HepG2 (cell line): Measurements from ENCODE around the gene CDC34. TPM values are rescaled to one million over a fixed set of nuclear protein-coding genes. Genes with fewer than 3 reads are reported as not detected.

Experiments used
- ATAC-seq: fragments of 200-7000 bp; cut with Tn5 transposase; 3 replicates; pipeline ENCODE4 v1.9.1; 2020; ENCODE audit warnings: mild to moderate bottlenecking, moderate library complexity
- BruUV-seq: library from RNA; stranded (reverse); fragments of 400-500 nt; replicated peaks from 2 replicates; lab custom pipeline; 2021; lab: Mats Ljungman, UMichigan
- CTCF ChIA-PET: fragments of 300-600 bp; formaldehyde crosslinking; extraction: SDS; loops from one replicate; lab custom pipeline; 2021; ENCODE audit warnings: low total read pairs, inconsistent platforms, low intra/inter-chr PET ratio; lab: Yijun Ruan, JAX
- POLR2A ChIA-PET: fragments of 350-600 bp; sonication (Branson Sonifier 250); formaldehyde crosslinking; loops from one replicate; lab custom pipeline; 2020; ENCODE audit warnings: antibody characterized with exemption, inconsistent platforms; lab: Yijun Ruan, JAX
- DNase-seq: peaks from one replicate; pipeline ENCODE4 v3.0.0-alpha.2; 2015; ENCODE audit warnings: low spot score
- FAIRE-seq: peaks from 3 replicates; lab custom pipeline; 2011; peaks lifted over from hg19 to GRCh38; lab: Jason Lieb, UNC
- H2AFZ ChIP-seq: one replicate; pipeline ENCODE4 v1.6.1; 2011; ENCODE audit warnings: low read length, inconsistent platforms
- H3K27ac ChIP-seq: fragments of 300-600 bp; 3 replicates; pipeline ENCODE4 v1.8.0; 2011; ENCODE audit warnings: mixed run types, mild to moderate bottlenecking, mixed read lengths, low read length, inconsistent platforms; ENCODE audit not compliant: insufficient read depth; ENCODE audit errors: extremely low read length
- H3K27me3 ChIP-seq, 2 experiments: fragments of 200-600 bp in 1 of 2; 2 replicates in 1 of 2; 3 replicates in 1 of 2; pipeline versions ENCODE4 v1.6.0 to v1.8.0; 2011; ENCODE audit warnings: low read length in 2 of 2, mild to moderate bottlenecking in 2 of 2, moderate library complexity in 2 of 2, inconsistent platforms in 1 of 2; ENCODE audit not compliant: insufficient read depth in 2 of 2, control insufficient read depth in 1 of 2
- H3K36me3 ChIP-seq, 2 experiments: fragments of 200-600 bp in 1 of 2; replicated peaks in 1 of 2; 2 replicates in 1 of 2; 3 replicates in 1 of 2; pipeline versions ENCODE4 v1.5.1 to v1.8.0; 2011; ENCODE audit warnings: low read length in 2 of 2, inconsistent platforms in 1 of 2; ENCODE audit not compliant: insufficient read depth in 2 of 2, control insufficient read depth in 1 of 2
- H3K4me1 ChIP-seq: 2 replicates; pipeline ENCODE4 v1.5.1; 2012; ENCODE audit warnings: low read length, inconsistent platforms; ENCODE audit not compliant: insufficient read depth
- H3K4me2 ChIP-seq: 2 replicates; pipeline ENCODE4 v1.6.0; 2011; ENCODE audit warnings: low read depth, low read length, inconsistent platforms
- H3K4me3 ChIP-seq, 3 experiments: fragments of 200-600 bp in 1 of 3; sonication (generic), shearing (Covaris generic) in 1 of 3; replicated peaks in 1 of 3; 2 replicates each; pipeline ENCODE4 v1.5.1; 2011 to 2016; ENCODE audit warnings: low read length in 3 of 3, inconsistent platforms in 2 of 3, low read depth in 2 of 3, mild to moderate bottlenecking in 2 of 3, control low read depth in 1 of 3, mixed read lengths in 1 of 3; ENCODE audit not compliant: insufficient read depth in 1 of 3
- H3K79me2 ChIP-seq: one replicate; pipeline ENCODE4 v1.6.1; 2011; ENCODE audit warnings: low read length, inconsistent platforms; ENCODE audit not compliant: insufficient read depth
- H3K9ac ChIP-seq: 2 replicates; pipeline ENCODE4 v1.6.0; 2011; ENCODE audit warnings: mild to moderate bottlenecking, low read depth, low read length, inconsistent platforms; ENCODE audit not compliant: insufficient read depth
- H3K9me3 ChIP-seq: 2 replicates; pipeline ENCODE4 v1.5.1; 2012; ENCODE audit warnings: mild to moderate bottlenecking, low read length
- H4K20me1 ChIP-seq: 2 replicates; pipeline ENCODE4 v1.6.0; 2011; ENCODE audit warnings: inconsistent platforms, mild to moderate bottlenecking, low read length, moderate library complexity; ENCODE audit not compliant: insufficient read depth
- ATF7-NPFF ChIP-seq: sonication (generic); formaldehyde crosslinking; IDR thresholded peaks from 2 replicates; pipeline ENCODE4 v1.8.1; 2023; ENCODE audit warnings: mild to moderate bottlenecking, low read depth, missing genetic modification reagents, moderate library complexity
- ERF ChIP-seq: IDR thresholded peaks from 2 replicates; pipeline ENCODE4 v1.6.1; 2018; ENCODE audit warnings: missing biosample characterization, missing genetic modification reagents
- GPBP1L1 ChIP-seq: sonication (generic); formaldehyde crosslinking; IDR thresholded peaks from 2 replicates; pipeline ENCODE4 v1.5.0; 2020; ENCODE audit warnings: mild to moderate bottlenecking, missing genetic modification reagents
- HMGA1 ChIP-seq: sonication (generic); formaldehyde crosslinking; conservative IDR thresholded peaks from 2 replicates; pipeline ENCODE4 v1.4.0; 2020; ENCODE audit warnings: missing genetic modification reagents
- KDM1A ChIP-seq: IDR thresholded peaks from 2 replicates; pipeline ENCODE4 v1.6.1; 2016; ENCODE audit warnings: missing compliant biosample characterization
- KLF9 ChIP-seq: IDR thresholded peaks from 2 replicates; pipeline ENCODE4 v1.6.1; 2016; ENCODE audit warnings: low read depth
- MAFF ChIP-seq: IDR thresholded peaks from 2 replicates; pipeline ENCODE4 v1.6.1; 2011; ENCODE audit warnings: low read depth, low read length, improper control_type of control experiment
- RNF2 ChIP-seq: fragments of 450-650 bp; conservative IDR thresholded peaks from 2 replicates; pipeline ENCODE4 v1.6.1; 2016; ENCODE audit warnings: low read depth
- TBL1XR1 ChIP-seq: fragments of 150-350 bp; IDR thresholded peaks from 2 replicates; pipeline ENCODE4 v1.6.1; 2014; ENCODE audit warnings: borderline replicate concordance, low read length; ENCODE audit not compliant: partially characterized antibody
- TGIF2 ChIP-seq: IDR thresholded peaks from 2 replicates; pipeline ENCODE4 v1.6.1; 2016; ENCODE audit warnings: control low read depth, missing compliant biosample characterization
- ZBTB14 ChIP-seq: sonication (generic); formaldehyde crosslinking; IDR thresholded peaks from 2 replicates; pipeline ENCODE4 v1.4.0; 2020; ENCODE audit warnings: missing genetic modification reagents
- ZBTB2 ChIP-seq: sonication (generic); formaldehyde crosslinking; IDR thresholded peaks from 2 replicates; pipeline ENCODE4 v1.8.0; 2022; ENCODE audit warnings: low read depth, missing genetic modification reagents
- ZFX ChIP-seq: sonication (generic); formaldehyde crosslinking; IDR thresholded peaks from 2 replicates; pipeline ENCODE4 v1.4.0; 2020; ENCODE audit warnings: mild to moderate bottlenecking, low read depth, missing genetic modification reagents, moderate library complexity
- ZKSCAN5 ChIP-seq: sonication (generic); formaldehyde crosslinking; IDR thresholded peaks from 2 replicates; pipeline ENCODE4 v1.5.1; 2020; ENCODE audit warnings: mild to moderate bottlenecking, missing genetic modification reagents
- ZNF230 ChIP-seq: sonication (generic); formaldehyde crosslinking; IDR thresholded peaks from 2 replicates; pipeline ENCODE4 v1.4.0; 2020; ENCODE audit warnings: mild to moderate bottlenecking, missing genetic modification reagents
- ZNF24 ChIP-seq: fragments of 450-650 bp; IDR thresholded peaks from 2 replicates; pipeline ENCODE4 v1.6.1; 2017; ENCODE audit warnings: antibody characterized with exemption, mild to moderate bottlenecking
- ZNF614 ChIP-seq: IDR thresholded peaks from 2 replicates; pipeline ENCODE4 v1.6.1; 2018; ENCODE audit warnings: missing biosample characterization, missing genetic modification reagents, inconsistent platforms, borderline replicate concordance
- ZNF761 ChIP-seq: sonication (generic); formaldehyde crosslinking; conservative IDR thresholded peaks from 2 replicates; pipeline ENCODE4 v1.4.0; 2020; ENCODE audit warnings: mild to moderate bottlenecking, missing genetic modification reagents
- ZNF883 ChIP-seq: sonication (generic); formaldehyde crosslinking; IDR thresholded peaks from 2 replicates; pipeline ENCODE4 v1.5.1; 2020; ENCODE audit warnings: mild to moderate bottlenecking, missing genetic modification reagents; ENCODE audit errors: not compliant biosample characterization
- ZSCAN9 ChIP-seq: IDR thresholded peaks from 2 replicates; pipeline ENCODE4 v1.6.1; 2016; ENCODE audit warnings: borderline replicate concordance
- WGBS: methylation state at CpG from one replicate; pipeline ENCODE4 v1.1.6; 2017; ENCODE audit warnings: low lambda C conversion rate; 5-methylcytosine and 5-hydroxymethylcytosine counted together
- in situ Hi-C: cut with HindIII; loops from 2 replicates; pipeline ENCODE4 v1.10.0; 2017; ENCODE audit warnings: low pct_unique_long_range_greater_than_20kb; ENCODE audit not compliant: extremely low pct_ligation_motif_present
- intact Hi-C: fragments of 100-400 bp; cut with micrococcal nuclease; formaldehyde crosslinking; loops from one replicate; pipeline ENCODE4 v1.10.0; 2022; ENCODE audit not compliant: unreplicated experiment
- polyA plus RNA-seq, 8 experiments: library from polyadenylated mRNA; depleted of rRNA in 3 of 8; stranded (reverse) in 7 of 8; unstranded in 1 of 8; fragments of >200 nt; fragmentation: Illumina TruSeq in 4 of 8; extraction: Trizol in 4 of 8; gene quantifications; 2 replicates each; pipeline versions ENCODE4 v1.2.1 to v1.2.3, GENCODE V29; 2011 to 2016; ENCODE audit warnings: low read depth in 4 of 8, missing spikeins in 1 of 8, mixed read lengths in 1 of 8; ENCODE audit not compliant: insufficient read depth in 1 of 8
- total RNA-seq, 5 experiments: library from RNA; depleted of rRNA; stranded (reverse); fragments of >200 nt; fragmentation: Illumina TruSeq; extraction: Trizol; gene quantifications; 2 replicates each; pipeline ENCODE4 v1.2.3, GENCODE V29; 2016; ENCODE audit warnings: low read depth in 1 of 5

Gene CDC34
- total and polyA plus RNA-seq, 2 of the 13 experiments (the other 11 are each of a cell fraction or from before 2014, with no cell fraction given), result 138 to 150 TPM

- Histone ChIP-seq H3K4me2 (peak overlapping the region; percentile 90), H2AFZ (no peak overlapping the region), H4K20me1 (no peaks in the 10 kb centered on the region), H3K4me1 (peaks cover 49% of the 10 kb centered on the region), H3K79me2 (no peaks in the 10 kb centered on the region), H3K4me3 (peak overlapping the region; percentile 49 to 78 (median 55)), H3K9me3 (no peaks in the 10 kb centered on the region), H3K27me3 (peaks cover 0 to 4% of the 10 kb centered on the region in 2 experiments; a peak in 2 of 5 replicates), H3K9ac (peak overlapping the region; percentile 49; the same call in 1 of the 2 replicates), H3K36me3 (no peaks in the 10 kb centered on the region), H3K27ac (no peak overlapping the region)
- in situ Hi-C loops, result no loop called here
- no TSS peak for BruUV-seq
- POLR2A ChIA-PET, result interaction anchor here (1.0 to 1.9 kb wide), 3 partner anchors 8 to 240 kb away, joined by 3 to 14 read pairs (median 5); no protein-coding TSS in a partner anchor
- intact Hi-C loops, result no loop called here
- 8% methylated on average over 21 of the region's 50 CpGs for WGBS
- DNase-seq (no peak), ATAC-seq (peak; percentile 45), FAIRE-seq (no peak)
- CTCF ChIA-PET, result no interaction called here
- TF ChIP-seq ZSCAN9 (CRISPR knock-in tag) (0 out of 2 replicates have a peak, but pooled peaks have one; percentile 29), ZBTB14 (CRISPR knock-in tag) (no peak), RNF2 (peak; percentile 31; the same call in 1 of the 2 replicates), HMGA1 (no peak), ZBTB2 (CRISPR knock-in tag) (peak; percentile 49; the same call in 1 of the 2 replicates), MAFF (no peak), ZKSCAN5 (CRISPR knock-in tag) (no peak), KLF9 (CRISPR knock-in tag) (no peak), ZNF230 (0 out of 2 replicates have a peak, but pooled peaks have one; percentile 55), ZNF883 (CRISPR knock-in tag) (peak; percentile 18), ERF (CRISPR knock-in tag) (0 out of 2 replicates have a peak, but pooled peaks have one; percentile 19), ZNF24 (no peak), ZNF614 (CRISPR knock-in tag) (no peak), ATF7-NPFF (peak; percentile 79), ZFX (CRISPR knock-in tag) (peak; percentile 82), ZNF761 (CRISPR knock-in tag) (0 out of 2 replicates have a peak, but pooled peaks have one; percentile 44), TBL1XR1 (no peak), GPBP1L1 (CRISPR knock-in tag) (no peak), KDM1A (CRISPR knock-in tag) (0 out of 2 replicates have a peak, but pooled peaks have one; percentile 48), TGIF2 (CRISPR knock-in tag) (no peak)
Observed at GRCh38 chr19:497869-498510, 33.6 kb upstream of the CDC34 start.
